ENCODE data around the gene MACF1. TPM values are rescaled to one million over a fixed set of nuclear protein-coding genes. Genes with fewer than 3 reads are reported as not detected.
"Not testable (repeated sequence)": the region's sequence is repeated elsewhere in the genome, so short reads cannot be mapped to it uniquely, and the experiment has no call there.

The MACF1 gene
- total RNA-seq, 2 donors from 2014 or later, result 154 to 355 TPM

DNA sequence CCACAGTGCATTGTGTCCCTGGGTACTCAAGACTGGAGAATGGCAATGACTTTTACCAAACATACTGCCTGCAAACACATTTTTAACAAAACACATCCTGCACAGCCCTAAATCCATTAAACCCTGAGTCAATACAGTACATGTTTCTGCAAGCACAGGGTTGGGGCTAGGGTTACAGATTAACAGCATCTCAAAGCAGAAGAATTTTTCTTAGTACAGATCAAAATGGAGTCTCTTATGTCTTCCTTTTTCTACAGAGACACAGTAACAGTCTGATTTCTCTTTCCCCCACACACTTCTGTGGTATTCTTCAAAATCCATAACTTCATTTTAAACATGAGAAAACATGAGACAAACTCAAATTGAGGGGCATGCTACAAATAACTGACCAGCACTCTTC is 300.8 kb downstream of the MACF1 start:
- no peak for DNase-seq (ENCODE audit: low spot score)
- TF ChIP-seq, protein P1, sequence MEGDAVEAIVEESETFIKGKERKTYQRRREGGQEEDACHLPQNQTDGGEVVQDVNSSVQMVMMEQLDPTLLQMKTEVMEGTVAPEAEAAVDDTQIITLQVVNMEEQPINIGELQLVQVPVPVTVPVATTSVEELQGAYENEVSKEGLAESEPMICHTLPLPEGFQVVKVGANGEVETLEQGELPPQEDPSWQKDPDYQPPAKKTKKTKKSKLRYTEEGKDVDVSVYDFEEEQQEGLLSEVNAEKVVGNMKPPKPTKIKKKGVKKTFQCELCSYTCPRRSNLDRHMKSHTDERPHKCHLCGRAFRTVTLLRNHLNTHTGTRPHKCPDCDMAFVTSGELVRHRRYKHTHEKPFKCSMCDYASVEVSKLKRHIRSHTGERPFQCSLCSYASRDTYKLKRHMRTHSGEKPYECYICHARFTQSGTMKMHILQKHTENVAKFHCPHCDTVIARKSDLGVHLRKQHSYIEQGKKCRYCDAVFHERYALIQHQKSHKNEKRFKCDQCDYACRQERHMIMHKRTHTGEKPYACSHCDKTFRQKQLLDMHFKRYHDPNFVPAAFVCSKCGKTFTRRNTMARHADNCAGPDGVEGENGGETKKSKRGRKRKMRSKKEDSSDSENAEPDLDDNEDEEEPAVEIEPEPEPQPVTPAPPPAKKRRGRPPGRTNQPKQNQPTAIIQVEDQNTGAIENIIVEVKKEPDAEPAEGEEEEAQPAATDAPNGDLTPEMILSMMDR (IDR thresholded peaks at IDR 0.05), result no peak
- TF ChIP-seq POLR2AphosphoS5 (IDR thresholded peaks at IDR 0.05) (no peak), POLR2A (IDR thresholded peaks at IDR 0.05) (no peak)
- Histone ChIP-seq H3K27me3 (replicated peaks; ENCODE audit: insufficient read depth) (no peaks in the 10 kb centered on the region), H3K9me3 (no peaks in the 10 kb centered on the region), H3K36me3 (no peaks in the 10 kb centered on the region), H3K4me3 (no peak overlapping the region), H3K4me1 (replicated peaks) (no peaks in the 10 kb centered on the region), H3K27ac (no peak overlapping the region)
- intact Hi-C loops (cut with DNase I), result no loop called here

DNA sequence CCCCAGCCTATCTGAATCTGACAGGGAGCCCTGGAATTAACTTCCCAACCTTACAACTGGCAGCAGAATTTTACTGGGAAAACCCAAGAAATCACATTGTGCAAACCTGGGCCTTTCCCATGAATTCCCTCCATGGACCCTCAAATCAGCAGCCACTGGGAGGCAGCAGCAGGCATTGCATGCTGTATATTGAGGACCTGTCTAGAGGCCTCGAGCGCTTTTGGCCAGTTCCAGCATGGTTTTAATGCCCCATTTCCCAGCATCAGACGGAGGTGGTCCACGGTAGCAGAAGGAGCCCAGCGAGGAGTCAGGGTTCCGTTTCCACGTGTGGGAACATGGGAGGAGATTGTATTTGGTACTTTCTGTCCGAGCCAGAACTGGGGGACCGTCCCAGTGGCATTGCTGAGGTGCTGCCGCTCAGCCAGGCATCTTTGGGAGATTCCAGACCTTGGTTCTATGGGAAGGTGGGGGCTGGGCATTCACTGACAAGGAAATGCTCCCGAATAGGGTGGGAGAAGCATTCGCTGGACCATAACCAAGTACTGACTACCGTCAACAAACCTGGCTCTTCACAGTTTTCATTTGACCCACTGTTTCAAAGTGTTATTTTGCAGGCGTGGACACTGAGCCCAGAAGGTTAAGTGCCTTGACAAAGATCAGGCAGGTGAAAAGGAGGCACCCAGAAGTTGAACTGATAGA is 302.9 kb downstream of the MACF1 start:
- no peaks in the 10 kb centered on the region for H3K4me1 ChIP-seq (replicated peaks)
- intact Hi-C loops (cut with DNase I), result no loop called here
- no peaks in the 10 kb centered on the region for H3K36me3 ChIP-seq
- WGBS, result 80% methylated on average over 14 of the region's 14 CpGs
- TF ChIP-seq, protein P1 (IDR thresholded peaks at IDR 0.05), result peak in 1 of 4 experiments; percentile 21
- TF ChIP-seq POLR2A (IDR thresholded peaks at IDR 0.05), result no peak
- no peak overlapping the region for H3K4me3 ChIP-seq
- DNase-seq (ENCODE audit: low spot score), result no peak
- no peaks in the 10 kb centered on the region for H3K27me3 ChIP-seq (replicated peaks; ENCODE audit: insufficient read depth)
- no peak overlapping the region for H3K27ac ChIP-seq
- H3K9me3 ChIP-seq, result no peaks in the 10 kb centered on the region

DNA sequence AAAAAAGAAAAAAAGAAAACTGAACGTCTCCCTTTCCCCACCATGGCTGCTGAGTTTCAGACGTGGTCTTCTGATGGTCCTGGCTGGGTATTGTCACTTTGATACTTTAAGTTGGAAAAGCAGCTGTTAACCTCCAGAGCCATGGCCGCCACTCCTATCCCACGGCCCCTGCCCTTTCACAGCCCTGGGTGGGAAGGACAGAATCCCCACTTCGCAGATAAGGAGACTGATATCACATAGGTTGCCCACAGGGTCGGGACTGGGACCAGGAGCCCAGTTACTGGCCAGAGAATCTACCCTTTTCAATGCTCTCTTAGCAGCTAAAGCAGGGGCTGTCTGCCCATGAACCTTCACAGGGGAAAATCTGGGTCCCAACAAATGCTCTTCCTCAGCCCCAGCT is 303.8 kb downstream of the MACF1 start:
- H3K4me3 ChIP-seq, result no peak overlapping the region
- H3K36me3 ChIP-seq, result no peaks in the 10 kb centered on the region
- no peak overlapping the region for H3K27ac ChIP-seq
- no peak for DNase-seq (ENCODE audit: low spot score)
- H3K9me3 ChIP-seq, result no peaks in the 10 kb centered on the region
- intact Hi-C loops (cut with DNase I), result no loop called here
- no peaks in the 10 kb centered on the region for H3K27me3 ChIP-seq (replicated peaks; ENCODE audit: insufficient read depth)
- no peaks in the 10 kb centered on the region for H3K4me1 ChIP-seq (replicated peaks)
- WGBS, result 85% methylated on average over 6 of the region's 6 CpGs
- TF ChIP-seq, protein P1 (IDR thresholded peaks at IDR 0.05), result no peak
- TF ChIP-seq POLR2A (IDR thresholded peaks at IDR 0.05), result no peak
- no peak for TF ChIP-seq POLR2AphosphoS5 (IDR thresholded peaks at IDR 0.05)

GRCh38 chr1:39508857-39509305 is 304.4 kb downstream of the MACF1 start:
- DNase-seq (ENCODE audit: low spot score), result no peak
- Histone ChIP-seq H3K4me1 (replicated peaks) (no peaks in the 10 kb centered on the region), H3K4me3 (no peak overlapping the region), H3K9me3 (no peaks in the 10 kb centered on the region), H3K36me3 (no peaks in the 10 kb centered on the region), H3K27ac (no peak overlapping the region), H3K27me3 (replicated peaks; ENCODE audit: insufficient read depth) (no peaks in the 10 kb centered on the region)
- intact Hi-C loops (cut with DNase I), result no loop called here
- WGBS, result 71% methylated on average over 11 of the region's 11 CpGs
- TF ChIP-seq, protein P1 (IDR thresholded peaks at IDR 0.05), result no peak

- WGBS, result 54% methylated on average over 22 of the region's 22 CpGs
- Histone ChIP-seq H3K27me3 (replicated peaks; ENCODE audit: insufficient read depth) (no peaks in the 10 kb centered on the region), H3K4me3 (no peak overlapping the region), H3K36me3 (no peaks in the 10 kb centered on the region), H3K9me3 (no peaks in the 10 kb centered on the region), H3K27ac (no peak overlapping the region), H3K4me1 (replicated peaks) (no peaks in the 10 kb centered on the region)
- TF ChIP-seq, protein P1 (IDR thresholded peaks at IDR 0.05), result no peak
- no peak for TF ChIP-seq POLR2A (IDR thresholded peaks at IDR 0.05)
- no peak for TF ChIP-seq POLR2AphosphoS5 (IDR thresholded peaks at IDR 0.05)
- intact Hi-C loops (cut with DNase I), result no loop called here
- no peak for DNase-seq (ENCODE audit: low spot score)
Measured at GRCh38 chr1:39509360-39510009, 305.0 kb downstream of the MACF1 start.

GRCh38 chr1:39510570-39511186 is 306.2 kb downstream of the MACF1 start:
- H3K27ac ChIP-seq; DNase-seq (ENCODE audit: low spot score); H3K27me3 ChIP-seq (replicated peaks; ENCODE audit: insufficient read depth); H3K36me3 ChIP-seq; H3K4me3 ChIP-seq; H3K4me1 ChIP-seq (replicated peaks); H3K9me3 ChIP-seq; intact Hi-C loops (cut with DNase I): not testable (repeated sequence)
- 90% methylated on average over 19 of the region's 20 CpGs for WGBS

- H3K27ac ChIP-seq; H3K36me3 ChIP-seq; intact Hi-C loops (cut with DNase I); H3K9me3 ChIP-seq; H3K27me3 ChIP-seq (replicated peaks; ENCODE audit: insufficient read depth); H3K4me3 ChIP-seq; DNase-seq (ENCODE audit: low spot score); H3K4me1 ChIP-seq (replicated peaks): not testable (repeated sequence)
- no CpG with 5 or more reads among the region's 13 CpGs for WGBS
Measured at GRCh38 chr1:39511477-39511876, 307.0 kb downstream of the MACF1 start.

Data from prostate gland (tissue), 2 donors.